PC-3 (cell line): Measurements from ENCODE around the gene TGM4. TPM values are rescaled to one million over a fixed set of nuclear protein-coding genes. Genes with fewer than 3 reads are reported as not detected.

Experiments
- ATAC-seq: fragments of 200-7000 bp; cut with Tn5 transposase; 2 replicates; pipeline ENCODE4 v1.9.1; 2020; ENCODE audit warnings: mild to moderate bottlenecking, moderate library complexity
- BruUV-seq: library from RNA; stranded (reverse); fragments of 400-500 nt; replicated peaks from 2 replicates; lab custom pipeline; 2021; lab: Mats Ljungman, UMichigan
- CTCF ChIA-PET: fragments of 300-600 bp; sonication (Branson Sonifier 250); formaldehyde crosslinking; loops from one replicate; lab custom pipeline; 2022; ENCODE audit warnings: antibody characterized with exemption; lab: Charles Lee
- POLR2A ChIA-PET: fragments of 300-600 bp; sonication (Branson Sonifier 250); formaldehyde crosslinking; loops from one replicate; lab custom pipeline; 2022; ENCODE audit warnings: antibody characterized with exemption; ENCODE audit not compliant: unreplicated experiment; lab: Charles Lee
- DNase-seq: peaks from one replicate; pipeline ENCODE4 v3.0.0-alpha.2; 2015
- H2AFZ ChIP-seq: fragments of 300-600 bp; sonication (generic); 2 replicates; pipeline ENCODE4 v1.6.0; 2016; ENCODE audit warnings: antibody characterized with exemption, low read length
- H3F3A ChIP-seq: fragments of 300-600 bp; sonication (generic); one replicate; pipeline ENCODE4 v1.6.0; 2017; ENCODE audit warnings: antibody characterized with exemption, low read length, control low read depth, mild to moderate bottlenecking; ENCODE audit not compliant: unreplicated experiment
- H3K27ac ChIP-seq: fragments of 300-600 bp; sonication (generic); 2 replicates; pipeline ENCODE4 v1.5.1; 2016; ENCODE audit warnings: mild to moderate bottlenecking, low read length
- H3K27me3 ChIP-seq: fragments of 300-600 bp; sonication (generic); 2 replicates; pipeline ENCODE4 v1.6.1; 2016; ENCODE audit warnings: low read length, mixed read lengths
- H3K36me3 ChIP-seq: fragments of 300-600 bp; sonication (generic); 2 replicates; pipeline ENCODE4 v1.6.1; 2016; ENCODE audit warnings: low read depth, mixed run types, low read length, mixed read lengths
- H3K4me1 ChIP-seq: fragments of 300-600 bp; sonication (generic); 2 replicates; pipeline ENCODE4 v1.5.1; 2016; ENCODE audit warnings: low read length; ENCODE audit not compliant: insufficient read depth
- H3K4me2 ChIP-seq: fragments of 300-600 bp; sonication (generic); 2 replicates; pipeline ENCODE4 v1.6.0; 2016; ENCODE audit warnings: low read length
- H3K4me3 ChIP-seq: fragments of 300-600 bp; sonication (generic); 2 replicates; pipeline ENCODE4 v1.5.1; 2016; ENCODE audit warnings: mild to moderate bottlenecking, low read length, mixed read lengths
- H3K79me2 ChIP-seq: fragments of 300-600 bp; sonication (generic); 2 replicates; pipeline ENCODE4 v1.6.1; 2017; ENCODE audit warnings: low read length, mixed read lengths
- H3K9ac ChIP-seq: fragments of 300-600 bp; sonication (generic); 2 replicates; pipeline ENCODE4 v1.6.0; 2016; ENCODE audit warnings: mild to moderate bottlenecking, low read length
- H3K9me2 ChIP-seq: fragments of 300-600 bp; sonication (generic); replicated peaks from 2 replicates; pipeline ENCODE4 v1.6.1; 2016; ENCODE audit warnings: mixed run types, low read length, mixed read lengths
- H3K9me3 ChIP-seq: fragments of 300-600 bp; sonication (generic); 2 replicates; pipeline ENCODE4 v1.6.1; 2016; ENCODE audit warnings: low read length, mixed read lengths
- H4K20me1 ChIP-seq: fragments of 300-600 bp; sonication (generic); 2 replicates; pipeline ENCODE4 v1.6.1; 2016; ENCODE audit warnings: low read length, mixed read lengths
- CTCF ChIP-seq: fragments of 300-600 bp; sonication (generic); conservative IDR thresholded peaks from 2 replicates; pipeline ENCODE4 v1.5.1; 2017; ENCODE audit warnings: antibody characterized with exemption, low read depth, mild to moderate bottlenecking, low read length
- EZH2 ChIP-seq: fragments of 300-600 bp; sonication (generic); IDR thresholded peaks from one replicate; pipeline ENCODE4 v1.6.1; 2017; ENCODE audit warnings: antibody characterized with exemption, mild to moderate bottlenecking, low read length; ENCODE audit not compliant: unreplicated experiment
- EZH2phosphoT487 ChIP-seq: fragments of 300-600 bp; sonication (generic); IDR thresholded peaks from 2 replicates; pipeline ENCODE4 v1.6.1; 2018; ENCODE audit warnings: mild to moderate bottlenecking, antibody characterized with exemption, low read length, borderline replicate concordance
- intact Hi-C: fragments of 100-400 bp; cut with micrococcal nuclease; formaldehyde crosslinking; loops from 2 replicates; pipeline ENCODE4 v1.9.0; 2023
- total RNA-seq: library from RNA; depleted of rRNA; stranded (reverse); fragments of >200 nt; gene quantifications from 2 replicates; pipeline ENCODE4 v1.2.3, GENCODE V29; 2014

The TGM4 gene
- total RNA-seq, 1 experiment from 2014 or later: 1.2 TPM

GRCh38 chr3:44833394-44833793, 41.0 kb upstream of the TGM4 start:
- ChIA-PET POLR2A (interaction anchor here (1.0 kb wide), 1 partner anchor 144 kb away, joined by 5 read pairs; no protein-coding TSS in a partner anchor), CTCF (no interaction called here)
- H3K9ac ChIP-seq: no peak overlapping the region
- H3F3A ChIP-seq: no peaks in the 10 kb centered on the region
- intact Hi-C loops: no loop called here
- TF ChIP-seq CTCF: no peak
- TF ChIP-seq EZH2: no peak
- TF ChIP-seq EZH2phosphoT487: no peak
- ATAC-seq (no peak), DNase-seq (no peak)
- BruUV-seq: no TSS peak
- H4K20me1 ChIP-seq: no peaks in the 10 kb centered on the region
- H3K9me3 ChIP-seq: no peaks in the 10 kb centered on the region
- H3K4me1 ChIP-seq: no peaks in the 10 kb centered on the region
- no peak overlapping the region for H2AFZ ChIP-seq
- no peak overlapping the region for H3K4me3 ChIP-seq
- no peak overlapping the region for H3K4me2 ChIP-seq
- H3K27ac ChIP-seq: no peak overlapping the region
- H3K79me2 ChIP-seq: no peaks in the 10 kb centered on the region
- no peaks in the 10 kb centered on the region for H3K27me3 ChIP-seq
- H3K9me2 ChIP-seq: no peaks in the 10 kb centered on the region
- H3K36me3 ChIP-seq: peaks cover 76% of the 10 kb centered on the region

- Histone ChIP-seq H3K27me3 (no peaks in the 10 kb centered on the region), H3K9me3 (no peaks in the 10 kb centered on the region), H3K4me2 (no peak overlapping the region), H3K27ac (no peak overlapping the region), H3K79me2 (no peaks in the 10 kb centered on the region), H4K20me1 (no peaks in the 10 kb centered on the region), H2AFZ (no peak overlapping the region), H3K9me2 (no peaks in the 10 kb centered on the region), H3K4me1 (no peaks in the 10 kb centered on the region), H3F3A (no peaks in the 10 kb centered on the region), H3K36me3 (peaks cover 69% of the 10 kb centered on the region), H3K4me3 (no peak overlapping the region), H3K9ac (no peak overlapping the region)
- intact Hi-C loops: no loop called here
- TF ChIP-seq EZH2phosphoT487 (no peak), EZH2 (no peak), CTCF (no peak)
- no peak for ATAC-seq
- no TSS peak for BruUV-seq
- no peak for DNase-seq
- ChIA-PET POLR2A (no interaction called here), CTCF (no interaction called here)
Measured at GRCh38 chr3:44835684-44836083, 38.7 kb upstream of the TGM4 start.

GRCh38 chr3:44842376-44842775, 32.0 kb upstream of the TGM4 start:
- ATAC-seq: no peak
- no peak overlapping the region for H2AFZ ChIP-seq
- no peaks in the 10 kb centered on the region for H3K9me2 ChIP-seq
- POLR2A ChIA-PET: no interaction called here
- CTCF ChIA-PET: no interaction called here
- intact Hi-C loops: no loop called here
- H3K79me2 ChIP-seq: no peaks in the 10 kb centered on the region
- TF ChIP-seq EZH2: no peak
- no peak for TF ChIP-seq EZH2phosphoT487
- no peak for TF ChIP-seq CTCF
- H3K27me3 ChIP-seq: no peaks in the 10 kb centered on the region
- no TSS peak for BruUV-seq
- H4K20me1 ChIP-seq: no peaks in the 10 kb centered on the region
- no peaks in the 10 kb centered on the region for H3K9me3 ChIP-seq
- H3K27ac ChIP-seq: no peak overlapping the region
- H3K4me2 ChIP-seq: no peak overlapping the region
- H3K4me1 ChIP-seq: no peaks in the 10 kb centered on the region
- no peak overlapping the region for H3K9ac ChIP-seq
- no peaks in the 10 kb centered on the region for H3F3A ChIP-seq
- DNase-seq: no peak
- peaks cover 58% of the 10 kb centered on the region for H3K36me3 ChIP-seq
- no peak overlapping the region for H3K4me3 ChIP-seq
